Lower lobe of right lung (tissue), 2 donors: ENCODE results near the gene IMMP2L. TPM values are rescaled to one million over a fixed set of nuclear protein-coding genes. Genes with fewer than 3 reads are reported as not detected.

ENCODE experiments used
- ATAC-seq, 2 donors: fragments of 200-7000 bp; cut with Tn5 transposase; one replicate each; pipeline ENCODE4 v1.9.1; 2020 to 2022; ENCODE audit warnings: mild to moderate bottlenecking in 2 of 2, moderate library complexity in 2 of 2
- DNase-seq: peaks from one replicate; pipeline ENCODE4 v3.0.0-alpha.2; 2020
- H3K27ac ChIP-seq: fragments of 200-600 bp; one replicate; pipeline ENCODE4 v1.8.0; 2022
- H3K27me3 ChIP-seq: fragments of 200-600 bp; one replicate; pipeline ENCODE4 v1.8.0; 2022; ENCODE audit warnings: low read depth
- H3K36me3 ChIP-seq: fragments of 200-600 bp; one replicate; pipeline ENCODE4 v1.8.0; 2022; ENCODE audit warnings: mild to moderate bottlenecking
- H3K4me1 ChIP-seq: fragments of 200-600 bp; one replicate; pipeline ENCODE4 v1.8.0; 2022
- H3K4me3 ChIP-seq: fragments of 200-600 bp; one replicate; pipeline ENCODE4 v1.8.0; 2022; ENCODE audit warnings: mild to moderate bottlenecking
- H3K9me3 ChIP-seq: fragments of 200-600 bp; one replicate; pipeline ENCODE4 v1.8.0; 2022
- intact Hi-C: fragments of 100-400 bp; cut with DNase I; formaldehyde crosslinking; loops from one replicate; pipeline ENCODE4 v1.11.0; 2022
- total RNA-seq: library from RNA; stranded (reverse); fragmentation: NEBNext Ultra II Directional; extraction: Animal tissue kit (Norgen Biotek cat#: 25700); gene quantifications from one replicate; pipeline ENCODE4 v1.2.1, GENCODE V29; 2021
- TF ChIP-seq, protein P1 (sequence below): fragments of 200-600 bp; IDR thresholded peaks from one replicate; pipeline ENCODE4 v1.8.0; 2022; ENCODE audit warnings: antibody characterized with exemption, mild to moderate bottlenecking
- donor health status: DM: no; HTN: yes; CAD: no; lungs with severe emphysema.

The IMMP2L gene
- total RNA-seq, 1 donor from 2014 or later = 14.7 TPM

- ATAC-seq (peak; percentile 41 to 87), DNase-seq (no peak)
- Histone ChIP-seq H3K4me1 (no peaks in the 10 kb centered on the region), H3K27me3 (no peaks in the 10 kb centered on the region), H3K36me3 (no peaks in the 10 kb centered on the region), H3K9me3 (no peaks in the 10 kb centered on the region), H3K27ac (no peak overlapping the region), H3K4me3 (no peak overlapping the region)
- TF ChIP-seq, protein P1, sequence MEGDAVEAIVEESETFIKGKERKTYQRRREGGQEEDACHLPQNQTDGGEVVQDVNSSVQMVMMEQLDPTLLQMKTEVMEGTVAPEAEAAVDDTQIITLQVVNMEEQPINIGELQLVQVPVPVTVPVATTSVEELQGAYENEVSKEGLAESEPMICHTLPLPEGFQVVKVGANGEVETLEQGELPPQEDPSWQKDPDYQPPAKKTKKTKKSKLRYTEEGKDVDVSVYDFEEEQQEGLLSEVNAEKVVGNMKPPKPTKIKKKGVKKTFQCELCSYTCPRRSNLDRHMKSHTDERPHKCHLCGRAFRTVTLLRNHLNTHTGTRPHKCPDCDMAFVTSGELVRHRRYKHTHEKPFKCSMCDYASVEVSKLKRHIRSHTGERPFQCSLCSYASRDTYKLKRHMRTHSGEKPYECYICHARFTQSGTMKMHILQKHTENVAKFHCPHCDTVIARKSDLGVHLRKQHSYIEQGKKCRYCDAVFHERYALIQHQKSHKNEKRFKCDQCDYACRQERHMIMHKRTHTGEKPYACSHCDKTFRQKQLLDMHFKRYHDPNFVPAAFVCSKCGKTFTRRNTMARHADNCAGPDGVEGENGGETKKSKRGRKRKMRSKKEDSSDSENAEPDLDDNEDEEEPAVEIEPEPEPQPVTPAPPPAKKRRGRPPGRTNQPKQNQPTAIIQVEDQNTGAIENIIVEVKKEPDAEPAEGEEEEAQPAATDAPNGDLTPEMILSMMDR = no peak
- intact Hi-C loops = no loop called here
These were observed 22.0 kb downstream of the IMMP2L start for GRCh38 chr7:111540199-111540815.

DNA sequence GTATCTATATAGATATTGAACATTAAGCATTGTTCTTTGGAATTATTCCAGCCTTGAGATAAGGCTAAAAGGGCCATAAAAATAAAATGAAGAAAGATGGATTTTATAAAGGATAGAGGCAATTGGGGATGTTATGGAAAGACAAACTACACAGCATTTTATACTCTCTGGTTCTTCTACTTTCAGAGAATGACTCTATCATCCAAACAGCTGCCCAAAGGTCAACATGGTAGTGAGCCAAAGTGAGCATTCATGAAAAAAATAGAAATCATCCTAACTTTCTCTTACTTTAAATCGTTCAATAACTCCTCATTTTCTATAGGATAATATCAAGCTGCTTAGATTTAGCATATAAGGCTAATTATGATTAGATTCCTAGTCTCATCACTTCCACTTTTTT lies 25.2 kb downstream of the IMMP2L start:
- ATAC-seq = no peak
- intact Hi-C loops = no loop called here
- H3K4me1 ChIP-seq = no peaks in the 10 kb centered on the region
- DNase-seq = no peak
- no peaks in the 10 kb centered on the region for H3K36me3 ChIP-seq
- H3K27ac ChIP-seq = no peak overlapping the region
- H3K27me3 ChIP-seq = no peaks in the 10 kb centered on the region
- no peaks in the 10 kb centered on the region for H3K9me3 ChIP-seq
- TF ChIP-seq, protein P1 = no peak
- no peak overlapping the region for H3K4me3 ChIP-seq

DNA sequence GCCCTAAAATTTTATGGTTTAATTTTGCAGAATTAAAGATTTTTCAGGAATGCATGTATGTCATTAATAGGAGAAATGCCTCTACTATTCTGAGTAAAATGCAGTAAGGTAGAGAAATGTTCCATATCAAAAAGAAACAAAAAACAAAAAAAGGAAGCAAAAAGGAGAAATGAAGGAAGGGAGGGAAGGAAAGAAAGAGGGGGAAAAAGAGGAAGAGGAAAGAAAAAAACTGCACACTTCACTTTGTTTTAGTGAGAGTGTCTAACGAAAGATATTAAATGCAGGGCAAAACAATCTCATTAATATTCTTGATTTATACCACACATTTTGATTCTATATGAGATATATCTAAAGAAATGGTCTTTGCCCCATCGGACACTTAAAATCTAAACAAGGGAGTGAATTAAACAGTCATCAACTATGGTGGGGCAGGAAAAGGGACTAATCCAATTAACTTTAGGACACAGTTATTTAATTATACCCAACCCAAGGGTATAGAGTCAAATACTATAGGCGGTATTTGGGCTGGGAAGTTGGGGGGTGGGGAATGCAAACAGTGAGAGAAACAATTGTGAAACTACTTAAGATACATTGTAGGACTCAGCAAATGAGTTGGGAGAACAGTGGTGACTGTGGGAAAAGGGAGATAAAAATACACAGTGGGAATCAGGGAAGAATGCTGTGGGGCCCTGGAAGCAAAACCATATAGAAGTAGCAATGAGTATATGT lies 27.0 kb downstream of the IMMP2L start:
- H3K4me3 ChIP-seq = no peak overlapping the region
- TF ChIP-seq, protein P1 = no peak
- H3K36me3 ChIP-seq = no peaks in the 10 kb centered on the region
- H3K9me3 ChIP-seq = no peaks in the 10 kb centered on the region
- no peaks in the 10 kb centered on the region for H3K4me1 ChIP-seq
- intact Hi-C loops = no loop called here
- no peak overlapping the region for H3K27ac ChIP-seq
- DNase-seq = no peak
- H3K27me3 ChIP-seq = no peaks in the 10 kb centered on the region
- no peak for ATAC-seq

DNA sequence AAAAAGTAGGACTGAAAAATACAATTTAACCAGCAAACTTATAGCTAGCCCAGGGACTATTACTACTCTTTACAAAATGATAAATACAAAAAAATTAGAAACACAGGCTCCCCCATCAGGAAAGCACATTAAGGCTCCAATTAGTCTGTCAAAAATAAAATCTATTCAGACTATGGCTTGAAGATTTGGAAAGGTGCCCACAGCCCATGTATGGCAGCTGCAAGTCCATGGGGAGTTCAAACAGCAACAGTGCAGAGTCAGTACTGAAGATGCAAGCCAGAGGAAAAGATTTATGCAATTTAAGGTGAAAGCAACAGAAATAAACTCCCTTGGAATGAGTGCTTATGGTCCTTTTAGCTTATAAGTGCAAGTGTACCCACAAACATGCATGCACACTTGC lies 29.7 kb downstream of the IMMP2L start:
- no peak for DNase-seq
- intact Hi-C loops = no loop called here
- H3K27ac ChIP-seq = no peak overlapping the region
- no peaks in the 10 kb centered on the region for H3K27me3 ChIP-seq
- ATAC-seq = no peak
- no peaks in the 10 kb centered on the region for H3K9me3 ChIP-seq
- H3K4me3 ChIP-seq = no peak overlapping the region
- no peaks in the 10 kb centered on the region for H3K4me1 ChIP-seq
- TF ChIP-seq, protein P1 = no peak
- H3K36me3 ChIP-seq = no peaks in the 10 kb centered on the region

- peak in 1 of 2 donors; percentile 32 for ATAC-seq
These were observed 30.3 kb downstream of the IMMP2L start for GRCh38 chr7:111531993-111532392.

More at GRCh38 chr7:111531993-111532392, 30.3 kb downstream of the IMMP2L start:
- H3K9me3 ChIP-seq = no peaks in the 10 kb centered on the region
- no peak overlapping the region for H3K27ac ChIP-seq
- no peaks in the 10 kb centered on the region for H3K4me1 ChIP-seq
- intact Hi-C loops = no loop called here
- no peak overlapping the region for H3K4me3 ChIP-seq
- TF ChIP-seq, protein P1 = no peak
- H3K27me3 ChIP-seq = no peaks in the 10 kb centered on the region
- H3K36me3 ChIP-seq = no peaks in the 10 kb centered on the region
- no peak for DNase-seq
